GM10266 (cell line): ENCODE measurements around the gene GABARAPL2.
"Not testable (repeated sequence)": the region's sequence is repeated elsewhere in the genome, so short reads cannot be mapped to it uniquely, and the experiment has no call there.

Experiments
- DNase-seq: peaks from one replicate; pipeline ENCODE4 v3.0.0; 2012; ENCODE audit errors: extremely low spot score
- TF ChIP-seq, protein P1 (sequence below): IDR thresholded peaks from 2 replicates; pipeline ENCODE4 v1.5.1; 2012; ENCODE audit warnings: mild to moderate bottlenecking, low read depth; ENCODE audit not compliant: control insufficient read depth, insufficient read depth; ENCODE audit errors: missing control alignments

GABARAPL2 gene

DNA sequence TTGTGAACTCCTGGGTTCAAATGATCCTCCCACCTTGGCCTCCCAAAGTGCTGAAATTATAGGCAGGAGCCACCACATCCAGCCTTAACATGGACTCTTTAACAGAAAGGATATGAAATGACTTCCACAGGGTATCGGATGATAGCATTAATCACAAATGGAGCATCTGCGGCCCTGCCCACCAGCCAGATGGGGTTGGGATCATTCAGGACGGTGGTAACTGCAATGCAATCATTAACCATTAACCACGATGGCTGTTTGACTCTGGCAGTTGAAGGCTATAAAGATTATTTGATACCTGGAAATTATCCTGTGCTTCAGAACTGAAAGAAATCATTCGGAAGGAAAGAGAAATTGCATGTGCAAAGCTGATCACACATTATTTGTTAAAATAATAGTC lies 24.9 kb upstream of the GABARAPL2 start:
- no peak for DNase-seq
- TF ChIP-seq, protein P1, sequence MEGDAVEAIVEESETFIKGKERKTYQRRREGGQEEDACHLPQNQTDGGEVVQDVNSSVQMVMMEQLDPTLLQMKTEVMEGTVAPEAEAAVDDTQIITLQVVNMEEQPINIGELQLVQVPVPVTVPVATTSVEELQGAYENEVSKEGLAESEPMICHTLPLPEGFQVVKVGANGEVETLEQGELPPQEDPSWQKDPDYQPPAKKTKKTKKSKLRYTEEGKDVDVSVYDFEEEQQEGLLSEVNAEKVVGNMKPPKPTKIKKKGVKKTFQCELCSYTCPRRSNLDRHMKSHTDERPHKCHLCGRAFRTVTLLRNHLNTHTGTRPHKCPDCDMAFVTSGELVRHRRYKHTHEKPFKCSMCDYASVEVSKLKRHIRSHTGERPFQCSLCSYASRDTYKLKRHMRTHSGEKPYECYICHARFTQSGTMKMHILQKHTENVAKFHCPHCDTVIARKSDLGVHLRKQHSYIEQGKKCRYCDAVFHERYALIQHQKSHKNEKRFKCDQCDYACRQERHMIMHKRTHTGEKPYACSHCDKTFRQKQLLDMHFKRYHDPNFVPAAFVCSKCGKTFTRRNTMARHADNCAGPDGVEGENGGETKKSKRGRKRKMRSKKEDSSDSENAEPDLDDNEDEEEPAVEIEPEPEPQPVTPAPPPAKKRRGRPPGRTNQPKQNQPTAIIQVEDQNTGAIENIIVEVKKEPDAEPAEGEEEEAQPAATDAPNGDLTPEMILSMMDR: no peak

- not testable (repeated sequence) for DNase-seq
These were observed 23.7 kb upstream of the GABARAPL2 start for GRCh38 chr16:75542462-75542861.

DNA sequence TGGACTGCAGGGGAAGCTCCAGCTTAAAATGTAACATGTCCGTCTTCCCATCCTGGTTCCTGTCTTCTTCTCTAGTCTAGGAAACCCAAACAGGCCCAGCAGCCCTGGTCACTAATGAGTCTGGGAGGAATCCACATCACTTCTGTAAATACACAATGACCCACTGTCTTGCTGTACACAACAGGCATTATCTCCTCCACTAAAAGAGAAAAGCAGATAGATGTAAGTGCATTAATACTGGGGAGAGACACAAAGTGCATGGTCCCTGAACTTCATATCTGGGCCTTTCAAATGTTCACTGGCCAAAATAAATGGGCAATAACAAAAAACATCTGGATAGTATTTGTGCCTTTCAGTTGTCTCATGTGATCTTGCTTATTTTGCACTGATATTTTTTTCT lies 20.3 kb upstream of the GABARAPL2 start:
- DNase-seq: not testable (repeated sequence)

- TF ChIP-seq, protein P1: no peak
- no peak for DNase-seq
These were observed 19.9 kb upstream of the GABARAPL2 start for GRCh38 chr16:75546293-75546692.

DNA sequence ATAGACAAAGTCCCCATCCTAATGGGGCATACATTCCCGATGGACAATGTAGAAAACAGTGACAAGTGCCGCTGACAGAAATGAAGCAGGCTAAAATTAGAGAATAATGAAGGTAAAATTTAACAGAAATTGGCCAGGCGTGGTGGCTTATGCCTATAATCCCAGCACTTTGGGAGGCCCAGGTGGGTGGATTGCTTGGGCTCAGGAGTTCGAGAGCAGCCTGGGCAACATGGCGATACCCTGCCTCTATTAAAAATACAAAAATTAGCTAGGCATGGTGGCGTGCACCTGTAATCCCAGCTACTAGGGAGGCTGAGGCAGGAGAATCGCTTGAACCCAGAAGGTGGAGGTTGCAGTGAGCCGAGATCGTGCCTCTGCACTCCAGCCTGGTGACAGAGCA lies 17.7 kb upstream of the GABARAPL2 start:
- DNase-seq: not testable (repeated sequence)

DNA sequence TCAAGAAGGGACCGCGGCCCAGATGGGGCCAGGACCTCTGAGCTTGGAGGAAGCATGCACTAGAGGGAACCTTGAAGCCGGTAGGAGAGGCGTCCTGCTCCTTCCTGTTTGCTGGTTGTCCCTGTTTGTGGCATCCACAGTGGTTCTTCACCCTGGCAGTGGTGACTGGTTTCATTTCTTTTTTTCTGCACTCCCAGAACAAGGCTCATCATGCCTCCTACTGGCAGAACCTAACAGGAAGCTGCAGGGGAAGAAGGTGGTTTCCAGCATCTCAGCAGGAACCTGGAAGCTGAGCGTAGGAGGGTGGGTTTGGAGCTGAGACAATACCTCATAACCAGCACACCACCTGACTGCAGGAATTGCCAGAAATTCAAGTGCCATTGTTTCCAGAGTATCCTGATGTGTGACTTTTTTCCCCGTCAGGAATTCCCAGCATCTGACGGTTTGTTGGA lies 15.9 kb upstream of the GABARAPL2 start:
- DNase-seq: peak; percentile 74
- TF ChIP-seq, protein P1: peak; percentile 68

DNA sequence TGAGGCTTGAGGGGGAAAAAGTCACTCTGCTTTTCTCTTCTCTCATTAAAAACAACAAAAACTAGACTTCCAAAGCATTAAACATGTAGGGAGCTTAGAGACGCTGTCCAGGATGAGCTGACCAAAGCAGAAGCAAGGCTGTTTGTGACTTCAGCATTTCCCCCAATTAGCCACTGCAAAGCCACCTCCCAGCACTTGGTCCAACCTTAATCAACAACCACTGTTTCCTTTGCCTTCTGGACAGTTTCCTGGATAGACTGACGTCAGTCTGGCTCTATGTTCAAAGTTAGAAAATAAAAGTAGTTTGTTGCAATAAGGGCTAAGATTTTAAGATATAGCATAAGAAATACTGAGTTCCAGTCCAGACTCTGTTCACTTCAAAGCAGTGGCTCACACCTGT lies 13.2 kb upstream of the GABARAPL2 start:
- DNase-seq: no peak
- TF ChIP-seq, protein P1: no peak

- DNase-seq: peak; percentile 78
- TF ChIP-seq, protein P1: no peak
These were observed 10.9 kb upstream of the GABARAPL2 start for GRCh38 chr16:75555213-75555706.

- TF ChIP-seq, protein P1: no peak
- DNase-seq: peak; percentile 96
These were observed 10.3 kb upstream of the GABARAPL2 start, which contains the start of gene TMEM231 for GRCh38 chr16:75555707-75556430. Gene TMEM231, minus strand, starts transcription at chr16:75556252. Its CDS starts 43 bp downstream, at chr16:75556209.
